ENCODE measurements around the gene SDK2. TPM values are rescaled to one million over a fixed set of nuclear protein-coding genes. Genes with fewer than 3 reads are reported as not detected.
A peak's percentile ranks its signal among the peaks of the same experiment; 100 is the strongest.

SDK2 gene
- total and polyA plus RNA-seq, 9 of the 15 experiments (the other 6 are each of a cell fraction or from before 2014, with no cell fraction given): 0.04 TPM; not detected in 8

DNA sequence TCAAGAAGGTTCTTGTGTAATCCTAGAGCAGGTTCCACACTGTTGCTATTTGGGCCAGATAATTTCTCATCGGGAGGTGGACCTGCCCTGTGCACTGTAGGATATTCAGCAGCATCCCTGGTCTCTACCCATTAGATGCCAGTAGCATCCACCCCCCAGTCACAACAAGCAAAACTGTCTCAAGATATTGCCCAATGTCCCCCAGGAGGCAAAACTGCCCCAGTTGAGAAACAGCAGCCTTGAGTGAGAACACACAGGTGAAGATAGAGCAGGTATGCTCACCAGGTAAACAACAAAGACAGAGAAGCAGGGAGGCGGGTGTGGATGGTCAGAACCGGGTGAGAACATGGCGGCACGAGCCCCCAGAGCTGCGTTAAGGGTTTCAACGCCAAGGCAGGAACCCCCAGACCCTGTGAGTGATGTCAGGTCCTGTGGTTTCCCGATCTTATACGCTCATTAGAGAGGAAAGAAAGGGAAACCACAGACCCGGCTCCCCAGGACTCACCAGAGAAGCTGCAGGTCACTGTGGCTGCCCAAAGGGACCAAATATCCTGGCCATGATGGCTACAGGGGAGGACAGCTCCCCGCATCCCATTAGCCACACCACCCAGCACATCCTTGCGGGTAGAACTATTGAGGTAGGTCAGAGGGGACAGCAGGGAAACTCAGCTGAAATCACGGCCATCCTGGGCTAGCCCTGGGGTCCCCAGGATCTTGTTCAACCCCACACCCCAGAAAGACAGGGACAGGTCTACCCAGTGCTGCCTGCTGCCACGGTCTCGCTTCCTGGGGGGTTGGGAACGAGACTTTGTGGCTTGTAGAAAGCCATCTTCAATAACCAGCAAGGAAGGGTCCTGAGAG lies 353.6 kb downstream of the SDK2 start:
- Histone ChIP-seq H3K79me2 (ENCODE audit: control insufficient read depth, insufficient read depth, low read length) (peaks cover 50% of the 10 kb centered on the region; the same call in 2 of the 3 replicates), H4K20me1 (replicated peaks; ENCODE audit: control insufficient read depth, insufficient read depth, low read length) (peaks cover 42% of the 10 kb centered on the region), H3K4me1 (replicated peaks in 1 of 2; ENCODE audit: control insufficient read depth in 2 of 2, insufficient read depth in 2 of 2, low read length in 2 of 2) (peaks cover 40 to 52% of the 10 kb centered on the region in 2 experiments), H3K27ac (ENCODE audit: extremely low read depth, low read depth, low read length) (peak overlapping the region; percentile 80), H3K9me3 (replicated peaks; ENCODE audit: control insufficient read depth, insufficient read depth, low read depth, low read length) (no peaks in the 10 kb centered on the region), H3K9ac (ENCODE audit: insufficient read depth in 1 of 2, low read depth in 2 of 2, low read length in 2 of 2) (peak overlapping the region; percentile 27 to 83; a peak in 1 of 4 replicates), H3K27me3 (ENCODE audit: control insufficient read depth in 2 of 2, insufficient read depth in 2 of 2, low read length in 2 of 2) (no peaks in the 10 kb centered on the region), H3K36me3 (ENCODE audit: control insufficient read depth, insufficient read depth, low read length) (peaks cover 16% of the 10 kb centered on the region; the same call in 2 of the 3 replicates), H3K4me2 (ENCODE audit: insufficient read depth, low read length) (peak overlapping the region; percentile 63; the same call in 1 of the 2 replicates), H3K4me3 (no peak overlapping the region), H3K9me1 (ENCODE audit: control insufficient read depth, insufficient read depth, low read length) (peaks cover 17% of the 10 kb centered on the region), H2AFZ (ENCODE audit: low read depth, low read length) (no peak overlapping the region)
- intact Hi-C loops (cut with micrococcal nuclease) (loop anchor here (2.0 kb wide), 1 partner anchor 18 kb away; no protein-coding TSS in a partner anchor), in situ Hi-C loops (cut with MboI) (no loop called here)
- TF ChIP-seq, protein P1, sequence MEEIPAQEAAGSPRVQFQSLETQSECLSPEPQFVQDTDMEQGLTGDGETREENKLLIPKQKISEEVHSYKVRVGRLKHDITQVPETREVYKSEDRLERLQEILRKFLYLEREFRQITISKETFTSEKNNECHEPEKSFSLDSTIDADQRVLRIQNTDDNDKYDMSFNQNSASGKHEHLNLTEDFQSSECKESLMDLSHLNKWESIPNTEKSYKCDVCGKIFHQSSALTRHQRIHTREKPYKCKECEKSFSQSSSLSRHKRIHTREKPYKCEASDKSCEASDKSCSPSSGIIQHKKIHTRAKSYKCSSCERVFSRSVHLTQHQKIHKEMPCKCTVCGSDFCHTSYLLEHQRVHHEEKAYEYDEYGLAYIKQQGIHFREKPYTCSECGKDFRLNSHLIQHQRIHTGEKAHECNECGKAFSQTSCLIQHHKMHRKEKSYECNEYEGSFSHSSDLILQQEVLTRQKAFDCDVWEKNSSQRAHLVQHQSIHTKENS (CRISPR knock-in tag; IDR thresholded peaks at IDR 0.05): no peak
- TF ChIP-seq CEBPB (tag; IDR thresholded peaks at IDR 0.05): peak; percentile 21; the same call in 1 of the 2 replicates
- FAIRE-seq (no peak), ATAC-seq (no peak), DNase-seq (ENCODE audit: extremely low read depth in 1 of 4, low spot score in 3 of 4) (no peak)
- ChIA-PET CTCF (ENCODE audit: low intra/inter-chr PET ratio) (no interaction called here), POLR2A (interaction anchor here (0.8 to 2.0 kb wide), 6 partner anchors 8 to 20 kb away, joined by 3 to 7 read pairs (median 6); partner anchors contain the start of gene CDC42EP4)
- no TSS peak for BruUV-seq (replicated peaks)
- 76% methylated on average over 15 of the region's 16 CpGs for WGBS (ENCODE audit: insufficient coverage, low coverage, missing lambda C conversion rate)

Measured in K562 (cell line).